ENCODE results near the gene TRMT1L. TPM values are rescaled to one million over a fixed set of nuclear protein-coding genes. Genes with fewer than 3 reads are reported as not detected.

The TRMT1L gene
- total and polyA plus RNA-seq, 11 donors: 8.4 to 42.3 (median 28.3) TPM

- TF ChIP-seq POLR2A (IDR thresholded peaks at IDR 0.05): no peak
- TF ChIP-seq, protein P1, sequence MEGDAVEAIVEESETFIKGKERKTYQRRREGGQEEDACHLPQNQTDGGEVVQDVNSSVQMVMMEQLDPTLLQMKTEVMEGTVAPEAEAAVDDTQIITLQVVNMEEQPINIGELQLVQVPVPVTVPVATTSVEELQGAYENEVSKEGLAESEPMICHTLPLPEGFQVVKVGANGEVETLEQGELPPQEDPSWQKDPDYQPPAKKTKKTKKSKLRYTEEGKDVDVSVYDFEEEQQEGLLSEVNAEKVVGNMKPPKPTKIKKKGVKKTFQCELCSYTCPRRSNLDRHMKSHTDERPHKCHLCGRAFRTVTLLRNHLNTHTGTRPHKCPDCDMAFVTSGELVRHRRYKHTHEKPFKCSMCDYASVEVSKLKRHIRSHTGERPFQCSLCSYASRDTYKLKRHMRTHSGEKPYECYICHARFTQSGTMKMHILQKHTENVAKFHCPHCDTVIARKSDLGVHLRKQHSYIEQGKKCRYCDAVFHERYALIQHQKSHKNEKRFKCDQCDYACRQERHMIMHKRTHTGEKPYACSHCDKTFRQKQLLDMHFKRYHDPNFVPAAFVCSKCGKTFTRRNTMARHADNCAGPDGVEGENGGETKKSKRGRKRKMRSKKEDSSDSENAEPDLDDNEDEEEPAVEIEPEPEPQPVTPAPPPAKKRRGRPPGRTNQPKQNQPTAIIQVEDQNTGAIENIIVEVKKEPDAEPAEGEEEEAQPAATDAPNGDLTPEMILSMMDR (IDR thresholded peaks at IDR 0.05): no peak
- WGBS, 4 donors: 93 to 97% (median 96%) methylated on average over 1 of the region's 1 CpG
- DNase-seq (no peak), ATAC-seq (no peak)
- Histone ChIP-seq H3K36me3 (peaks cover 0 to 42% (median 32%) of the 10 kb centered on the region in 9 donors), H3K4me1 (no peaks in the 10 kb centered on the region), H3K27me3 (no peaks in the 10 kb centered on the region), H3K4me3 (no peak overlapping the region), H3K27ac (no peak overlapping the region), H3K9me3 (no peaks in the 10 kb centered on the region)
- intact Hi-C loops (cut with DNase I): no loop called here
These were observed 69.7 kb downstream of the TRMT1L start for GRCh38 chr1:185087101-185087500.

- H3K4me1 ChIP-seq: peaks cover 0 to 5% (median 0%) of the 10 kb centered on the region in 12 donors
- intact Hi-C loops (cut with DNase I): no loop called here
- DNase-seq (no peak), ATAC-seq (no peak)
- WGBS, 4 donors: 96 to 100% (median 99%) methylated on average over 2 of the region's 2 CpGs
- TF ChIP-seq, protein P1 (IDR thresholded peaks at IDR 0.05): no peak
- TF ChIP-seq POLR2A (IDR thresholded peaks at IDR 0.05): no peak
- H3K36me3 ChIP-seq: peaks cover 0 to 16% (median 11%) of the 10 kb centered on the region in 9 donors
- no peaks in the 10 kb centered on the region for H3K9me3 ChIP-seq
- no peaks in the 10 kb centered on the region for H3K27me3 ChIP-seq
- no peak overlapping the region for H3K4me3 ChIP-seq
- H3K27ac ChIP-seq: no peak overlapping the region
These were observed 72.9 kb downstream of the TRMT1L start for GRCh38 chr1:185083818-185084217.

DNA sequence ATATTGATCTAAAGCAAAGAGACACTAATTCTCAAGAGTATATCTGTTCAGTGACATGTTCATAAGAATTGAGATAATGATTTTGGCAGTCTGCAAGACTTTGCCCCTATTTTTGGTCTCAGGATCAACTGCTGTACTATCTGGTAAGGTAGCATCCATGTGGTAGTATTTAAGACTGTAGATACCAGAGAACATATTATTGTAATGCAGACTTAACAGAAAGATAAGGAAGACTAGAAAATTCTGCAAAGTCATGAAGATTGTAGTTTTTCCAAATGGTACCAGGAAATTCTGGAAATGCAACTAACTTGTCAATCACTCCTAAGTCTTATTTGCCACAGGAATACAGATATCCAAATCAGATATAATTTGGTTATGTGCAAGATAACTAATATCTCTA, 76.3 kb downstream of the TRMT1L start:
- Histone ChIP-seq H3K36me3 (no peaks in the 10 kb centered on the region), H3K27me3 (no peaks in the 10 kb centered on the region), H3K27ac (no peak overlapping the region), H3K4me1 (peaks cover 0 to 5% (median 0%) of the 10 kb centered on the region in 12 donors), H3K4me3 (no peak overlapping the region), H3K9me3 (no peaks in the 10 kb centered on the region)
- DNase-seq (no peak), ATAC-seq (no peak)
- no peak for TF ChIP-seq POLR2A (IDR thresholded peaks at IDR 0.05)
- TF ChIP-seq, protein P1 (IDR thresholded peaks at IDR 0.05): no peak
- intact Hi-C loops (cut with DNase I): no loop called here

DNA sequence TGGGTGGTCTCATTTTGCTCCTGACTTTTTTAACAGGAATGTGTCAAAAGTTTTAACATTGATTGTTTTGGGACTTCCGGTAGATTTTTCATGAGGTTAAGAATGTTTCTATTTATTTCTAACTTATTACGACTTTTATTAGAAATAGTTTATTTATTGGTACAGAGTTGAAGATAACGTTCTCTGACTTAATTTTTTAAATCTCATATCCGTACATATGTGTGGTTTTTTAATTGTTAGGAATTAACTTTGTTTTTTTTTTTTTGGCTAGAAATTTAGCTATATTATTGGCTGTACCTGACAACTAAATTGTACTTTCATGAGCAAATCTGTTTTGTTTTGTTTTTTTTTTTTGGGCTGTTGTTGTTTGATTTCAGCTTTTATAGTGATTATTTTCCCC, 79.4 kb downstream of the TRMT1L start:
- intact Hi-C loops (cut with DNase I): no loop called here
- Histone ChIP-seq H3K4me1 (peaks cover 0 to 5% (median 0%) of the 10 kb centered on the region in 12 donors), H3K4me3 (no peak overlapping the region), H3K27me3 (no peaks in the 10 kb centered on the region), H3K36me3 (no peaks in the 10 kb centered on the region), H3K9me3 (no peaks in the 10 kb centered on the region), H3K27ac (no peak overlapping the region)
- DNase-seq (no peak), ATAC-seq (no peak)
- whole genome bisulfite sequencing, 4 donors: 81 to 84% (median 82%) methylated on average over 4 of the region's 4 CpGs
- TF ChIP-seq, protein P1 (IDR thresholded peaks at IDR 0.05): no peak
- TF ChIP-seq POLR2A (IDR thresholded peaks at IDR 0.05): no peak
